ENCODE measurements around the gene PRKCA.

PRKCA gene

GRCh38 chr17:66726846-66727245, 424.4 kb downstream of the PRKCA start:
- H3K4me3 ChIP-seq (ENCODE audit: control insufficient read depth, low read depth, low read length): no peak overlapping the region
- TF ChIP-seq, protein P1, sequence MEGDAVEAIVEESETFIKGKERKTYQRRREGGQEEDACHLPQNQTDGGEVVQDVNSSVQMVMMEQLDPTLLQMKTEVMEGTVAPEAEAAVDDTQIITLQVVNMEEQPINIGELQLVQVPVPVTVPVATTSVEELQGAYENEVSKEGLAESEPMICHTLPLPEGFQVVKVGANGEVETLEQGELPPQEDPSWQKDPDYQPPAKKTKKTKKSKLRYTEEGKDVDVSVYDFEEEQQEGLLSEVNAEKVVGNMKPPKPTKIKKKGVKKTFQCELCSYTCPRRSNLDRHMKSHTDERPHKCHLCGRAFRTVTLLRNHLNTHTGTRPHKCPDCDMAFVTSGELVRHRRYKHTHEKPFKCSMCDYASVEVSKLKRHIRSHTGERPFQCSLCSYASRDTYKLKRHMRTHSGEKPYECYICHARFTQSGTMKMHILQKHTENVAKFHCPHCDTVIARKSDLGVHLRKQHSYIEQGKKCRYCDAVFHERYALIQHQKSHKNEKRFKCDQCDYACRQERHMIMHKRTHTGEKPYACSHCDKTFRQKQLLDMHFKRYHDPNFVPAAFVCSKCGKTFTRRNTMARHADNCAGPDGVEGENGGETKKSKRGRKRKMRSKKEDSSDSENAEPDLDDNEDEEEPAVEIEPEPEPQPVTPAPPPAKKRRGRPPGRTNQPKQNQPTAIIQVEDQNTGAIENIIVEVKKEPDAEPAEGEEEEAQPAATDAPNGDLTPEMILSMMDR (conservative IDR thresholded peaks at IDR 0.05; ENCODE audit: control insufficient read depth, insufficient read depth, low read depth, low read length): no peak
- DNase-seq (ENCODE audit: low read depth): no peak

GRCh38 chr17:66727634-66728570, 425.5 kb downstream of the PRKCA start:
- TF ChIP-seq, protein P1 (conservative IDR thresholded peaks at IDR 0.05; ENCODE audit: control insufficient read depth, insufficient read depth, low read depth, low read length): peak; percentile 64
- peak; percentile 45 for DNase-seq (ENCODE audit: low read depth)
- H3K4me3 ChIP-seq (ENCODE audit: control insufficient read depth, low read depth, low read length): no peak overlapping the region

DNA sequence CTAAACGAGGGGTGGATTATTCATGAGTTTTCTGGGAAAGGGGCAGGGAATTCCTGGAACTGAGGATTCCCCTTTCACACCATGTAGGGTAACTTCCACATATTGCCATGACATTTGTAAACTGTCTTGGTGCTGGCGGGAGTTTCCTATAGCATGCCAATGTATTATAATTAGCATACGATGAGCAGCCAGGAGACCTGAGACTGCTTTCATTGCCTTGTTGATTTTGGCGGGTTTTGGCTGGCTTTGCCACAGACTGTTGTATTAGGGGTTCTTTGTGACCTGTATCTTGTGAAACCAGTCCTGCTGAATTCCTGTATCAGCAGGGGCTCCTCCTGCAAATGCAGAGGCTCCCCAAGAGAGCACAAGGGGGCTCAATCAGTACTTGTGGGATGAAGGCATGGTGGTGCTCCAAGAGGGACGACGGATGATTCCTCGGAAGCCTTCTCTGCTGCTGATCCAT, 428.1 kb downstream of the PRKCA start:
- H3K4me3 ChIP-seq (ENCODE audit: control insufficient read depth, low read depth, low read length): no peak overlapping the region
- TF ChIP-seq, protein P1 (conservative IDR thresholded peaks at IDR 0.05; ENCODE audit: control insufficient read depth, insufficient read depth, low read depth, low read length): no peak
- no peak for DNase-seq (ENCODE audit: low read depth)

- TF ChIP-seq, protein P1 (conservative IDR thresholded peaks at IDR 0.05; ENCODE audit: control insufficient read depth, insufficient read depth, low read depth, low read length): no peak
- no peak overlapping the region for H3K4me3 ChIP-seq (ENCODE audit: control insufficient read depth, low read depth, low read length)
Measured at GRCh38 chr17:66733759-66734158, 431.3 kb downstream of the PRKCA start.

DNA sequence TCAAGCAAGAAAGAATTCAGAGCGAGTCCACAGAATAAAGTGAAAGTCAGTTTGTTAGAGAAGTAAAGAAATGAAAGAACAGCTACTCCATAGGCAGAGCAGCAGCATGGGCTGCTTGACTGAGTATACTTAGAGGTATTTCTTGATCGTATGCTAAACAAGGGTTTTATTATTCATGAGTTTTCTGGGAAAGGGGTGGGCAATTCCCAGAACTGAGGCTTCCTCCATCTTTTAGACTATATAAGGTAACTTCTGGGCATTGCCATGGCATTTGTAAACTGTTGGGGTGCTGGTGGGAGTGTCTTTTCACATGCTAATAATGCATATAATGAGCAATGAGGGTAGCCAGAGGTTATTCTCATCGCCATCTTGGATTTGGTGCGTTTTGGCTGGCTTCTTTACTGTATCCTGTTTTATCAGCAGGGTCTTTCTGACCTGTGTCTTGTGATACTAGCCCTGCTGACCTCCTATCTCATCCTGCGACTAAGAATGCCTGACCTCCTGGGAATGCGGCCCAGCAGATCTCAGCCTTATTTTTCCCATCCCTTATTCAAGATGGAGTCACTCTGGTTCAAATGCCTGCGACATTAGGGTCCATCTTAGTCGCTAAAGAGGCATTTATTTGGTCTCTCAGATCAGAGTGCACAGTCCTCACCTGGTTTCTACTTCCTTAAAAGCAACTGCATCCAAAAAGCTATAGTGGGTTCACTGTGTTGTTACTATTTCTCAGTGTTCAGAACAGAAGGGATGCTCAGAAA, 432.0 kb downstream of the PRKCA start:
- H3K4me3 ChIP-seq (ENCODE audit: control insufficient read depth, low read depth, low read length): no peak overlapping the region
- no peak for DNase-seq (ENCODE audit: low read depth)
- TF ChIP-seq, protein P1 (conservative IDR thresholded peaks at IDR 0.05; ENCODE audit: control insufficient read depth, insufficient read depth, low read depth, low read length): no peak

More at GRCh38 chr17:66733759-66734158, 431.3 kb downstream of the PRKCA start:
- no peak for DNase-seq (ENCODE audit: low read depth)

DNA sequence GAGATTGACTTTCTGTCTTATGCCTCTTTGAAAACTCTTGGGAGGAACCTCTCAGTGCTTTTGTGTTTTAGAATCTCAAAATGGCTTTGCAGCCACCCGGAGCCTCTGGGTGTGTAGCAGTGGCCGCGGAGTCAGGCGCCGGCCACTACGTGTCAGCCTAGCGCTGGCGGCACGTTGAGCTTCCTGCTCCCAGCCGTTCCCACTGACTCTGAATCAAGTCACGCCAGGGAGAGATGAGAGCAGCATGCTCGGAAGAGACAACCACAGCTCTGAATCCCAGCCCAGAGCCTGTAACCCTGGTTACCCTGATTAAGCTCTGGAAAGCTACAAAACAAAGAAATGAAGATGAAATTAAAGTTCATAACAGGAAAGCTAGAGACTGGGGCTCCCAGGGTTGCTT, 435.1 kb downstream of the PRKCA start:
- no peak overlapping the region for H3K4me3 ChIP-seq (ENCODE audit: control insufficient read depth, low read depth, low read length)
- peak; percentile 56 for DNase-seq (ENCODE audit: low read depth)

More for the DNA sequence above, 435.1 kb downstream of the PRKCA start:
- TF ChIP-seq, protein P1 (conservative IDR thresholded peaks at IDR 0.05; ENCODE audit: control insufficient read depth, insufficient read depth, low read depth, low read length): no peak
